Body of pancreas (tissue), 4 donors: ENCODE data around the gene TMEM169.

Source experiments
- CTCF ChIP-seq, 7 experiments: fragments of 450-650 bp in 4 of 7; fragments of 200-600 bp in 3 of 7; sonication (generic) in 3 of 7; IDR thresholded peaks; one replicate each; pipeline ENCODE4 v1.5.1; 2016 to 2019; ENCODE audit warnings: antibody characterized with exemption in 7 of 7
- POLR2A ChIP-seq, 3 donors: fragments of 450-650 bp; IDR thresholded peaks; one replicate each; pipeline ENCODE4 v1.6.1; 2016; ENCODE audit warnings: antibody characterized with exemption in 3 of 3, mild to moderate bottlenecking in 2 of 3

GRCh38 chr2:216112926-216113325, 31.2 kb downstream of the TMEM169 start:
- no peak for TF ChIP-seq CTCF (IDR thresholded peaks at IDR 0.05)
- no peak for TF ChIP-seq POLR2A (IDR thresholded peaks at IDR 0.05)
